Activated CD8-positive, alpha-beta T cell treated with anti-CD3 and anti-CD28 coated beads, Interleukin-2, amount 10 ng/mL, durations not matched to agents 7 days and 5 days (primary cell): ENCODE data around the gene PAX5. TPM values are rescaled to one million over a fixed set of nuclear protein-coding genes. Genes with fewer than 3 reads are reported as not detected.
"Not testable (repeated sequence)": the region's sequence is repeated elsewhere in the genome, so short reads cannot be mapped to it uniquely, and the experiment has no call there.

ENCODE experiments used
- ATAC-seq: fragments of 150-1000 bp; cut with Tn5 transposase; one replicate; pipeline ENCODE4 v1.10.0; 2021; ENCODE audit warnings: moderate library complexity
- CTCF ChIA-PET: fragments of 350-600 bp; sonication (Branson Sonifier 250); formaldehyde crosslinking; loops from one replicate; lab custom pipeline; 2021; ENCODE audit warnings: antibody characterized with exemption; lab: Charles Lee
- POLR2A ChIA-PET: fragments of 350-600 bp; sonication (Branson Sonifier 250); formaldehyde crosslinking; loops from one replicate; lab custom pipeline; 2021; ENCODE audit warnings: antibody characterized with exemption; lab: Charles Lee
- DNase-seq: peaks from one replicate; pipeline ENCODE4 v3.0.0-alpha.2; 2020
- H3K27ac Mint-ChIP-seq: one replicate; pipeline ENCODE4 v1.8.0; 2021; ENCODE audit warnings: mild to moderate bottlenecking, mixed read lengths
- H3K27me3 Mint-ChIP-seq: one replicate; pipeline ENCODE4 v1.8.0; 2021; ENCODE audit warnings: low read depth, mixed read lengths
- H3K36me3 Mint-ChIP-seq: one replicate; pipeline ENCODE4 v1.8.0; 2021; ENCODE audit warnings: low read depth, mixed read lengths
- H3K4me1 Mint-ChIP-seq: one replicate; pipeline ENCODE4 v1.8.0; 2021; ENCODE audit warnings: low read depth, mixed read lengths
- H3K4me3 Mint-ChIP-seq: one replicate; pipeline ENCODE4 v1.8.0; 2021; ENCODE audit warnings: mild to moderate bottlenecking, mixed read lengths
- H3K9me3 Mint-ChIP-seq: one replicate; pipeline ENCODE4 v1.8.0; 2022; ENCODE audit warnings: mixed read lengths; ENCODE audit not compliant: insufficient read depth
- total RNA-seq, 2 experiments: library from RNA; stranded (reverse); gene quantifications; one replicate each; pipeline ENCODE4 v1.2.3, GENCODE V29; 2021

PAX5 gene
- total RNA-seq, 2 experiments from 2014 or later, result 0.34 to 0.45 TPM

- Mint-ChIP-seq H3K9me3 (no peaks in the 10 kb centered on the region), H3K27ac (no peak overlapping the region), H3K27me3 (peaks cover 13% of the 10 kb centered on the region), H3K36me3 (no peaks in the 10 kb centered on the region), H3K4me3 (no peak overlapping the region), H3K4me1 (no peaks in the 10 kb centered on the region)
- ChIA-PET POLR2A (no interaction called here), CTCF (interaction anchor here (0.8 to 4.1 kb wide), 10 partner anchors 75 to 541 kb away, joined by 3 to 27 read pairs (median 4); no protein-coding TSS in a partner anchor)
- DNase-seq, result no peak
- ATAC-seq, result no peak
Observed at GRCh38 chr9:36874261-36874660, 159.8 kb downstream of the PAX5 start.

- peak; percentile 79 for DNase-seq
- H3K9me3 Mint-ChIP-seq, result no peaks in the 10 kb centered on the region
- CTCF ChIA-PET, result interaction anchor here (0.5 to 4.1 kb wide), 38 partner anchors 10 to 597 kb away, joined by 3 to 27 read pairs (median 4); partner anchors contain the start of gene ZBTB5
- H3K27me3 Mint-ChIP-seq, result peaks cover 14% of the 10 kb centered on the region
- ATAC-seq, result peak; percentile 90
- no peak overlapping the region for H3K27ac Mint-ChIP-seq
- POLR2A ChIA-PET, result no interaction called here
- H3K4me3 Mint-ChIP-seq, result no peak overlapping the region
- no peaks in the 10 kb centered on the region for H3K4me1 Mint-ChIP-seq
- no peaks in the 10 kb centered on the region for H3K36me3 Mint-ChIP-seq
Observed at GRCh38 chr9:36873247-36873875, 160.7 kb downstream of the PAX5 start.

GRCh38 chr9:36872641-36873040 is 161.4 kb downstream of the PAX5 start:
- DNase-seq, result no peak
- no peaks in the 10 kb centered on the region for H3K9me3 Mint-ChIP-seq
- no peak for ATAC-seq
- H3K27ac Mint-ChIP-seq, result no peak overlapping the region
- ChIA-PET CTCF (interaction anchor here (0.5 to 4.1 kb wide), 36 partner anchors 9 to 598 kb away, joined by 3 to 27 read pairs (median 4); partner anchors contain the start of gene ZBTB5), POLR2A (no interaction called here)
- H3K36me3 Mint-ChIP-seq, result no peaks in the 10 kb centered on the region
- H3K4me1 Mint-ChIP-seq, result no peaks in the 10 kb centered on the region
- H3K4me3 Mint-ChIP-seq, result no peak overlapping the region
- peaks cover 14% of the 10 kb centered on the region for H3K27me3 Mint-ChIP-seq

- no peak overlapping the region for H3K27ac Mint-ChIP-seq
- H3K9me3 Mint-ChIP-seq, result no peaks in the 10 kb centered on the region
- ChIA-PET CTCF (interaction anchor here (2.3 kb wide), 1 partner anchor 458 kb away, joined by 13 read pairs; no protein-coding TSS in a partner anchor), POLR2A (no interaction called here)
- H3K36me3 Mint-ChIP-seq, result no peaks in the 10 kb centered on the region
- no peaks in the 10 kb centered on the region for H3K4me1 Mint-ChIP-seq
- no peak for ATAC-seq
- H3K4me3 Mint-ChIP-seq, result no peak overlapping the region
- peaks cover 17% of the 10 kb centered on the region for H3K27me3 Mint-ChIP-seq
- no peak for DNase-seq
Observed at GRCh38 chr9:36871606-36872005, 162.5 kb downstream of the PAX5 start.

- ChIA-PET CTCF (no interaction called here), POLR2A (no interaction called here)
- Mint-ChIP-seq H3K4me1 (no peaks in the 10 kb centered on the region), H3K4me3 (no peak overlapping the region), H3K9me3 (no peaks in the 10 kb centered on the region), H3K27ac (no peak overlapping the region), H3K27me3 (peaks cover 17% of the 10 kb centered on the region), H3K36me3 (no peaks in the 10 kb centered on the region)
- DNase-seq, result no peak
- no peak for ATAC-seq
Observed at GRCh38 chr9:36870960-36871359, 163.1 kb downstream of the PAX5 start.

GRCh38 chr9:36869605-36870004 is 164.5 kb downstream of the PAX5 start:
- H3K36me3 Mint-ChIP-seq, POLR2A ChIA-PET, CTCF ChIA-PET, ATAC-seq, H3K27ac Mint-ChIP-seq, H3K4me1 Mint-ChIP-seq, H3K4me3 Mint-ChIP-seq, DNase-seq, H3K9me3 Mint-ChIP-seq: not testable (repeated sequence)
- H3K27me3 Mint-ChIP-seq, result peaks cover 17% of the 10 kb centered on the region

- no peaks in the 10 kb centered on the region for H3K9me3 Mint-ChIP-seq
- no peak overlapping the region for H3K4me3 Mint-ChIP-seq
- POLR2A ChIA-PET, result no interaction called here
- no peaks in the 10 kb centered on the region for H3K36me3 Mint-ChIP-seq
- peaks cover 17% of the 10 kb centered on the region for H3K27me3 Mint-ChIP-seq
- ATAC-seq (no peak), DNase-seq (no peak)
- CTCF ChIA-PET, result no interaction called here
- no peak overlapping the region for H3K27ac Mint-ChIP-seq
- H3K4me1 Mint-ChIP-seq, result no peaks in the 10 kb centered on the region
Observed at GRCh38 chr9:36868586-36869282, 165.3 kb downstream of the PAX5 start.

- H3K9me3 Mint-ChIP-seq, result no peaks in the 10 kb centered on the region
- ChIA-PET CTCF (no interaction called here), POLR2A (no interaction called here)
Observed at GRCh38 chr9:36867672-36868471, 166.2 kb downstream of the PAX5 start.

GRCh38 chr9:36867241-36867640 is 166.8 kb downstream of the PAX5 start:
- no peak for ATAC-seq
- H3K27ac Mint-ChIP-seq, result no peak overlapping the region
- no peak overlapping the region for H3K4me3 Mint-ChIP-seq
- H3K4me1 Mint-ChIP-seq, result no peaks in the 10 kb centered on the region
- no peaks in the 10 kb centered on the region for H3K36me3 Mint-ChIP-seq
- H3K27me3 Mint-ChIP-seq, result peaks cover 8% of the 10 kb centered on the region
- CTCF ChIA-PET, result no interaction called here
- DNase-seq, result no peak
- no peaks in the 10 kb centered on the region for H3K9me3 Mint-ChIP-seq
- POLR2A ChIA-PET, result no interaction called here

More at GRCh38 chr9:36867672-36868471, 166.2 kb downstream of the PAX5 start:
- no peak overlapping the region for H3K4me3 Mint-ChIP-seq
- DNase-seq, result no peak
- H3K36me3 Mint-ChIP-seq, result no peaks in the 10 kb centered on the region
- no peak overlapping the region for H3K27ac Mint-ChIP-seq
- ATAC-seq, result no peak
- H3K27me3 Mint-ChIP-seq, result peaks cover 13% of the 10 kb centered on the region
- no peaks in the 10 kb centered on the region for H3K4me1 Mint-ChIP-seq

- POLR2A ChIA-PET, result no interaction called here
- Mint-ChIP-seq H3K4me1 (no peaks in the 10 kb centered on the region), H3K27me3 (peaks cover 7% of the 10 kb centered on the region), H3K27ac (no peak overlapping the region), H3K4me3 (no peak overlapping the region), H3K36me3 (no peaks in the 10 kb centered on the region), H3K9me3 (no peaks in the 10 kb centered on the region)
- ATAC-seq (no peak), DNase-seq (no peak)
- CTCF ChIA-PET, result no interaction called here
Observed at GRCh38 chr9:36866840-36867239, 167.2 kb downstream of the PAX5 start.

- POLR2A ChIA-PET, result no interaction called here
Observed at GRCh38 chr9:36865731-36866635, 168.1 kb downstream of the PAX5 start.

More at GRCh38 chr9:36865731-36866635, 168.1 kb downstream of the PAX5 start:
- ATAC-seq (no peak), DNase-seq (no peak)
- H3K27ac Mint-ChIP-seq, result no peak overlapping the region
- no peaks in the 10 kb centered on the region for H3K4me1 Mint-ChIP-seq
- no peaks in the 10 kb centered on the region for H3K36me3 Mint-ChIP-seq
- H3K9me3 Mint-ChIP-seq, result no peaks in the 10 kb centered on the region
- no peak overlapping the region for H3K4me3 Mint-ChIP-seq
- CTCF ChIA-PET, result no interaction called here
- H3K27me3 Mint-ChIP-seq, result peaks cover 9% of the 10 kb centered on the region
